ENCODE measurements around the gene CYP2C9.

Gene CYP2C9

GRCh38 chr10:95039281-95039680, 100.8 kb downstream of the CYP2C9 start:
- DNase-seq (ENCODE audit: low read depth, low spot score), result no peak

All from activated naive CD8-positive, alpha-beta T cell treated with anti-CD3 and anti-CD28 coated beads, Interleukin-2, amount 50 U/mL, for 16 hours (primary cell).